Ovary (tissue), 9 donors: ENCODE measurements around the gene BABAM2. TPM values are rescaled to one million over a fixed set of nuclear protein-coding genes. Genes with fewer than 3 reads are reported as not detected.

ENCODE experiments used
- DNase-seq, 5 donors: peaks; one replicate each; pipeline ENCODE4 v3.0.0-alpha.2; 2019 to 2020
- H3K27ac ChIP-seq, 2 donors: fragments of 200-600 bp; one replicate each; pipeline versions ENCODE4 v1.5.1 to v1.8.0; 2019 to 2022
- H3K27me3 ChIP-seq: fragments of 200-600 bp; one replicate; pipeline ENCODE4 v1.8.0; 2022
- H3K36me3 ChIP-seq: fragments of 200-600 bp; sonication (generic); one replicate; pipeline ENCODE4 v1.5.1; 2019
- H3K4me1 ChIP-seq: one replicate; pipeline ENCODE4 v1.8.1; 2013; ENCODE audit warnings: mild to moderate bottlenecking, moderate library complexity; ENCODE audit not compliant: insufficient read depth
- H3K4me3 ChIP-seq: fragments of 200-600 bp; sonication (generic); one replicate; pipeline ENCODE4 v1.5.1; 2017
- H3K9me3 ChIP-seq, 2 donors: fragments of 200-600 bp in 1 of 2; sonication (generic) in 1 of 2; one replicate each; pipeline versions ENCODE4 v1.5.1 to v1.8.1; 2013 to 2019; ENCODE audit warnings: mild to moderate bottlenecking in 1 of 2, moderate library complexity in 1 of 2
- EP300 ChIP-seq: sonication (generic); formaldehyde crosslinking; IDR thresholded peaks from one replicate; pipeline ENCODE4 v1.6.1; 2017; ENCODE audit warnings: antibody characterized with exemption
- POLR2A ChIP-seq: fragments of 450-650 bp; IDR thresholded peaks from one replicate; pipeline ENCODE4 v1.6.1; 2017; ENCODE audit warnings: antibody characterized with exemption, mild to moderate bottlenecking, moderate library complexity
- WGBS, 3 donors: extraction: QIAGEN DNeasy Blood & Tissue Kit in 1 of 3; methylation state at CpG; one replicate each; pipeline versions ENCODE4 v1.1.5 to v1.1.7; 2013 to 2017; 5-methylcytosine and 5-hydroxymethylcytosine counted together
- intact Hi-C, 4 donors: fragments of 100-400 bp; cut with DNase I; formaldehyde crosslinking; loops; one replicate each; pipeline versions ENCODE4 v1.11.0 to v1.15.1; 2022 to 2023
- polyA plus RNA-seq, 2 donors: library from polyadenylated mRNA; stranded (reverse); fragments of 200-250 nt in 1 of 2; fragments of 350-450 nt in 1 of 2; fragmentation: Illumina TruSeq in 1 of 2; extraction: RNeasy Lipid Tissue Mini Kit (QIAGEN cat#74804) in 1 of 2; gene quantifications; one replicate each; pipeline ENCODE4 v1.2.3, GENCODE V29; 2013 to 2014
- total RNA-seq, 7 donors: library from RNA; depleted of rRNA in 2 of 7; stranded (reverse); fragments of >200 nt in 2 of 7; fragmentation: NEBNext Ultra II Directional in 3 of 7; extraction: Animal tissue kit (Norgen Biotek cat#: 25700) in 3 of 7; gene quantifications; one replicate each; pipeline versions ENCODE4 v1.1.0 to v1.2.4, GENCODE V29; 2016 to 2023
- TF ChIP-seq, protein P1 (sequence below), 3 donors: fragments of 450-650 bp in 2 of 3; fragments of 200-600 bp in 1 of 3; IDR thresholded peaks; one replicate each; pipeline versions ENCODE4 v1.5.1 to v1.8.0; 2016 to 2022; ENCODE audit warnings: antibody characterized with exemption in 3 of 3, mild to moderate bottlenecking in 1 of 3
- donor health status: DM: no; HTN: no; CAD: no; lungs with moderate emphysema.
- donor health status: DM: no; HTN: no; CAD: no.
- donor health status: Bipolar disorder and iron deficiency.
- donor health status: DM: yes; HTN: yes; CAD: no.
- donor health status: DM: no; HTN: no; CAD: no.
- donor health status: DM: yes; HTN: yes; CAD: no.

The BABAM2 gene
- total and polyA plus RNA-seq, 9 donors, result 22.0 to 96.7 (median 46.8) TPM

DNA sequence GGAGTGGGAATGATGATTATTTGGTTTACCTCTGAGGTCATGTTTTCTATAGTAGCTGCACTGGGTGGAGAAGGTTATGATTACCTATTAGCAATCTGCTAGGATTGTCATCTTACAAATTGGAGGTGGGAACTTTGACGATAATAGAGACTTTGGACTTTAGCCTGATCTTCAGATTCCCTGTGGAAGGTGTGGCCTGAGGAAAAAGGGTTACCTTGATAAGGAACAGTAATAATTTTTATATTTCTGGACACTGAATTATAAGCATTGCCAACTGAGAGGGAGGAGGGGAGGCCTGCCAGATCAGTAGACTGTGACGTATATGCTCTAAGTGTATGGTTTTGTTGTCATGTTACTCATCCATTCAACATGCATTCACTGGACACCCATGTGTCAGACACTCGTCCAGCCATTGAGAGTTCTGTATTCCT, 318.7 kb downstream of the BABAM2 start:
- no peaks in the 10 kb centered on the region for H3K9me3 ChIP-seq
- H3K27me3 ChIP-seq, result no peaks in the 10 kb centered on the region
- TF ChIP-seq, protein P1, sequence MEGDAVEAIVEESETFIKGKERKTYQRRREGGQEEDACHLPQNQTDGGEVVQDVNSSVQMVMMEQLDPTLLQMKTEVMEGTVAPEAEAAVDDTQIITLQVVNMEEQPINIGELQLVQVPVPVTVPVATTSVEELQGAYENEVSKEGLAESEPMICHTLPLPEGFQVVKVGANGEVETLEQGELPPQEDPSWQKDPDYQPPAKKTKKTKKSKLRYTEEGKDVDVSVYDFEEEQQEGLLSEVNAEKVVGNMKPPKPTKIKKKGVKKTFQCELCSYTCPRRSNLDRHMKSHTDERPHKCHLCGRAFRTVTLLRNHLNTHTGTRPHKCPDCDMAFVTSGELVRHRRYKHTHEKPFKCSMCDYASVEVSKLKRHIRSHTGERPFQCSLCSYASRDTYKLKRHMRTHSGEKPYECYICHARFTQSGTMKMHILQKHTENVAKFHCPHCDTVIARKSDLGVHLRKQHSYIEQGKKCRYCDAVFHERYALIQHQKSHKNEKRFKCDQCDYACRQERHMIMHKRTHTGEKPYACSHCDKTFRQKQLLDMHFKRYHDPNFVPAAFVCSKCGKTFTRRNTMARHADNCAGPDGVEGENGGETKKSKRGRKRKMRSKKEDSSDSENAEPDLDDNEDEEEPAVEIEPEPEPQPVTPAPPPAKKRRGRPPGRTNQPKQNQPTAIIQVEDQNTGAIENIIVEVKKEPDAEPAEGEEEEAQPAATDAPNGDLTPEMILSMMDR (IDR thresholded peaks at IDR 0.05), result no peak
- TF ChIP-seq POLR2A (no peak), EP300 (no peak)
- no peak overlapping the region for H3K4me3 ChIP-seq
- no peak for DNase-seq
- WGBS, 3 donors, result 92 to 96% (median 94%) methylated on average over 3 of the region's 3 CpGs
- H3K27ac ChIP-seq, result no peak overlapping the region
- H3K4me1 ChIP-seq, result no peaks in the 10 kb centered on the region
- H3K36me3 ChIP-seq, result no peaks in the 10 kb centered on the region
- intact Hi-C loops, result no loop called here

DNA sequence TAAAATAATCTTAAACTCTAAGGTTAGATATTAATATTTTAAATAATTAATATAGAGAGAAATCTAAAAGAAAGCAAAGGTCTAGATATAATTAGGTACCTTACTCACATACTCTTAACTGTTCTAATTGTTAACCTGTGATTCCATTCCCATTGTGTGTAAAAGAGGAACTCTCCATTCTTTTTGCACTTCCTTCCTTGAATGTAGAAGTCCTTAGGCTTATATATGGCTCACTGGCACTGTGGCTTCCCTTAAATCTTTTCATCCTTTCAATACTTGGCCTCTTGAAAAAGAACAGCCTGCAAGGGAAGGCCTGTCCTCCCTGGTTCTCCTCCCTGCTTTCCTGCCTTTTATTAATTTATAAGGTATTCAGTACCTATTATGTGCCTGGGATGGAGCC, 319.3 kb downstream of the BABAM2 start:
- DNase-seq, result no peak
- Histone ChIP-seq H3K27ac (no peak overlapping the region), H3K4me3 (no peak overlapping the region), H3K36me3 (no peaks in the 10 kb centered on the region), H3K9me3 (no peaks in the 10 kb centered on the region), H3K4me1 (no peaks in the 10 kb centered on the region), H3K27me3 (no peaks in the 10 kb centered on the region)
- intact Hi-C loops, result loop anchor here in 1 of 4 donors (10.0 kb wide), 1 partner anchor 45 kb away; no protein-coding TSS in a partner anchor
- TF ChIP-seq, protein P1 (IDR thresholded peaks at IDR 0.05), result no peak
- TF ChIP-seq POLR2A, result no peak

DNA sequence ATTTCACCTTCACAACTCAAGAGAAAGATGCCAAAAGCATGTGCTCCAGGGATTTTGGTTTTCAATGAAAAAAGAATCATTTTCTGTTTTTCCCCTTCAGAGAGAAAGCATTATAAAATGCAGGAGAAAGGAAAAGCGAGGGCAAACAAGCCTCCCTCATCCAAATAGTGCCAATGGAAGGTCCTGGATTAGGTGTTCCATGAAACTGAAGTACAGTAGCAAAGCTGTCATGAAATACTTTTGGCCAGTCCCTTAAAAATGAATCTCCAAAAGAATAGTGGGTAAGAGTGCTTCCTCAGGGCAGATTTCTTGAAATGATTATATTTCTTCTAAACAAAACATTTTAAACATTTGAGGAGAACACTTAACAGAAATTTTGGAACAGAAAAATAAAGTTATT, 320.0 kb downstream of the BABAM2 start:
- TF ChIP-seq EP300, result no peak
- TF ChIP-seq, protein P1 (IDR thresholded peaks at IDR 0.05), result no peak
- TF ChIP-seq POLR2A, result no peak
- Histone ChIP-seq H3K4me3 (no peak overlapping the region), H3K27me3 (no peaks in the 10 kb centered on the region), H3K4me1 (no peaks in the 10 kb centered on the region), H3K36me3 (no peaks in the 10 kb centered on the region), H3K9me3 (no peaks in the 10 kb centered on the region), H3K27ac (no peak overlapping the region)
- DNase-seq, result no peak
- intact Hi-C loops, result loop anchor here in 1 of 4 donors (10.0 kb wide), 1 partner anchor 46 kb away; no protein-coding TSS in a partner anchor
- 93 to 96% (median 94%) methylated on average over 1 of the region's 1 CpG for WGBS, 3 donors

DNA sequence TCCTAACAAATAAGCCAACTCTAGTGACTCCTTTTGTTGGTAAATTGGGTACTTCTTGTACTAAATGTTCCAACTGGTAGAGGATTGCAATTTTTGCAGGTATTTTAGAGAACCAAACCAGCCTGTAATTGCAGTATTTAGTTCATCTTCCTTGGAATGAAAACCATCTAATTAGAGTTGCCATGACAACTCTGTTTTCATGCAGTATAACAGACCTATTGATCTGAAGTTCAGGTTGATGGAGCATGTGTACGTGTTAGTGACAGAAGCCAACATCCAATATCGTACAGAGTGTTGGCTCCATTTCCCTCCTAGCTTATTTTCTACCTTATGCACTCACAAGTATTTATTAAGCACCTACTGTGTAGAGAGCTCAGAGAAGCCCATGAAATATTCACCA, 325.8 kb downstream of the BABAM2 start:
- H3K27me3 ChIP-seq, result no peaks in the 10 kb centered on the region
- peaks cover 4% of the 10 kb centered on the region for H3K4me1 ChIP-seq
- no peak overlapping the region for H3K27ac ChIP-seq
- no peaks in the 10 kb centered on the region for H3K9me3 ChIP-seq
- no peak for DNase-seq
- no peak overlapping the region for H3K4me3 ChIP-seq
- WGBS, 3 donors, result 95 to 98% (median 97%) methylated on average over 2 of the region's 2 CpGs
- intact Hi-C loops, result loop anchor here in 1 of 4 donors (10.0 kb wide), 1 partner anchor 52 kb away; no protein-coding TSS in a partner anchor
- H3K36me3 ChIP-seq, result no peaks in the 10 kb centered on the region
- TF ChIP-seq EP300 (no peak), POLR2A (no peak)
- TF ChIP-seq, protein P1 (IDR thresholded peaks at IDR 0.05), result no peak
